Stomach (tissue), 9 donors: Measurements from ENCODE around the gene NQO1. TPM values are rescaled to one million over a fixed set of nuclear protein-coding genes. Genes with fewer than 3 reads are reported as not detected.

Experiments used
- DNase-seq, 2 donors: peaks; one replicate each; pipeline versions ENCODE4 v3.0.0 to v3.0.0-alpha.2; 2013 to 2019
- H3K27ac ChIP-seq, 5 donors: fragments of 200-600 bp in 4 of 5; sonication (generic) in 4 of 5; one replicate each; pipeline ENCODE4 v1.5.1; 2013 to 2019; ENCODE audit warnings: mild to moderate bottlenecking in 1 of 5, moderate library complexity in 1 of 5
- H3K27me3 ChIP-seq, 3 donors: fragments of 200-600 bp; sonication (generic); one replicate each; pipeline ENCODE4 v1.5.1; 2017 to 2019; ENCODE audit warnings: mixed run types in 1 of 3
- H3K36me3 ChIP-seq, 4 donors: fragments of 200-600 bp; sonication (generic); 1 replicate in 3 of 4; 2 replicates in 1 of 4; pipeline ENCODE4 v1.5.1; 2016 to 2019
- H3K4me1 ChIP-seq, 4 donors: fragments of 200-600 bp; sonication (generic); one replicate each; pipeline ENCODE4 v1.5.1; 2016 to 2019
- H3K4me3 ChIP-seq, 4 donors: fragments of 200-600 bp; sonication (generic) in 3 of 4; one replicate each; pipeline ENCODE4 v1.5.1; 2016 to 2019; ENCODE audit warnings: mild to moderate bottlenecking in 1 of 4
- H3K9me3 ChIP-seq, 4 donors: fragments of 200-600 bp; sonication (generic); one replicate each; pipeline ENCODE4 v1.5.1; 2016 to 2019
- EP300 ChIP-seq: sonication (generic); formaldehyde crosslinking; IDR thresholded peaks from one replicate; pipeline ENCODE4 v1.6.1; 2017; ENCODE audit warnings: antibody characterized with exemption
- POLR2A ChIP-seq, 4 donors: fragments of 450-650 bp; IDR thresholded peaks; one replicate each; pipeline ENCODE4 v1.6.1; 2016; ENCODE audit warnings: antibody characterized with exemption in 4 of 4, control low read depth in 2 of 4, mild to moderate bottlenecking in 1 of 4, moderate library complexity in 1 of 4
- POLR2AphosphoS5 ChIP-seq, 3 donors: sonication (generic); formaldehyde crosslinking; IDR thresholded peaks; one replicate each; pipeline ENCODE4 v1.6.1; 2016; ENCODE audit warnings: antibody characterized with exemption in 3 of 3
- WGBS, 5 donors: extraction: QIAGEN DNeasy Blood & Tissue Kit in 3 of 5; methylation state at CpG; one replicate each; pipeline versions ENCODE4 v1.1.5 to v1.1.7; 2013 to 2018; 5-methylcytosine and 5-hydroxymethylcytosine counted together
- intact Hi-C: fragments of 100-400 bp; cut with DNase I; formaldehyde crosslinking; loops from one replicate; pipeline ENCODE4 v1.15.1; 2023; ENCODE audit warnings: low total_unique reads
- polyA plus RNA-seq, 3 donors: library from polyadenylated mRNA; stranded (reverse); fragments of 200-250 nt; gene quantifications; one replicate each; pipeline ENCODE4 v1.2.3, GENCODE V29; 2013
- total RNA-seq, 5 donors: library from RNA; depleted of rRNA; stranded (reverse); fragments of >200 nt; gene quantifications; one replicate each; pipeline versions ENCODE4 v1.1.0 to v1.2.3, GENCODE V29; 2014 to 2016
- TF ChIP-seq, protein P1 (sequence below), 7 experiments: fragments of 450-650 bp in 4 of 7; fragments of 200-600 bp in 3 of 7; sonication (generic) in 3 of 7; IDR thresholded peaks; one replicate each; pipeline ENCODE4 v1.5.1; 2016 to 2019; ENCODE audit warnings: antibody characterized with exemption in 7 of 7, control low read depth in 2 of 7, mild to moderate bottlenecking in 1 of 7
- donor health status: healthy with polysubstance abuse.
- donor health status: Bipolar disorder and iron deficiency.
- donor health status: healthy.

The NQO1 gene
- total and polyA plus RNA-seq, 8 donors, result 58.8 to 1,232 (median 202) TPM

DNA sequence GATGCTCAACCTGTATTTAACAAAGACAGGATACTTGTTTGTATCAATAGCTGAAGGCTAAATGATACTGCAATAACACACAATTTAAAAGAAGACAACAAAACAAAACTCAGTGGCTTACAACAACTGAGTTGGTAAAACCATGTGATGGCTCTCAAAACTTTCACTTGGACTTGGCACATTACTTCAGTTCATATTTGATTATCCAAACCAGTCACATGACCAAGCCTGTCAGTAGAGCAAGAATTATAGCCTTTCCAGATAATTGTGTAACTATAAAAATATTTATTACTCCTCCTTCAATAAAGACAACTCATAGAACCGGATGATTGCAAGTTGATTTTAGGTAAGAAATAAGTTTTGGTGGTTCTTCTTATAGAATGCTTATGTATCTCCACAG is 56.8 kb downstream of the NQO1 start:
- no peak for DNase-seq
- peaks cover 0 to 35% (median 13%) of the 10 kb centered on the region in 4 donors for H3K4me1 ChIP-seq
- no peak overlapping the region for H3K27ac ChIP-seq
- peaks cover 7 to 53% (median 47%) of the 10 kb centered on the region in 4 donors for H3K36me3 ChIP-seq
- H3K9me3 ChIP-seq, result no peaks in the 10 kb centered on the region
- H3K4me3 ChIP-seq, result no peak overlapping the region
- intact Hi-C loops, result no loop called here
- H3K27me3 ChIP-seq, result no peaks in the 10 kb centered on the region
- 27 to 44% (median 29%) methylated on average over 1 of the region's 1 CpG for WGBS, 5 donors
- TF ChIP-seq POLR2AphosphoS5 (IDR thresholded peaks at IDR 0.05) (no peak), EP300 (no peak), POLR2A (IDR thresholded peaks at IDR 0.05) (no peak)
- TF ChIP-seq, protein P1, sequence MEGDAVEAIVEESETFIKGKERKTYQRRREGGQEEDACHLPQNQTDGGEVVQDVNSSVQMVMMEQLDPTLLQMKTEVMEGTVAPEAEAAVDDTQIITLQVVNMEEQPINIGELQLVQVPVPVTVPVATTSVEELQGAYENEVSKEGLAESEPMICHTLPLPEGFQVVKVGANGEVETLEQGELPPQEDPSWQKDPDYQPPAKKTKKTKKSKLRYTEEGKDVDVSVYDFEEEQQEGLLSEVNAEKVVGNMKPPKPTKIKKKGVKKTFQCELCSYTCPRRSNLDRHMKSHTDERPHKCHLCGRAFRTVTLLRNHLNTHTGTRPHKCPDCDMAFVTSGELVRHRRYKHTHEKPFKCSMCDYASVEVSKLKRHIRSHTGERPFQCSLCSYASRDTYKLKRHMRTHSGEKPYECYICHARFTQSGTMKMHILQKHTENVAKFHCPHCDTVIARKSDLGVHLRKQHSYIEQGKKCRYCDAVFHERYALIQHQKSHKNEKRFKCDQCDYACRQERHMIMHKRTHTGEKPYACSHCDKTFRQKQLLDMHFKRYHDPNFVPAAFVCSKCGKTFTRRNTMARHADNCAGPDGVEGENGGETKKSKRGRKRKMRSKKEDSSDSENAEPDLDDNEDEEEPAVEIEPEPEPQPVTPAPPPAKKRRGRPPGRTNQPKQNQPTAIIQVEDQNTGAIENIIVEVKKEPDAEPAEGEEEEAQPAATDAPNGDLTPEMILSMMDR (IDR thresholded peaks at IDR 0.05), result no peak

DNA sequence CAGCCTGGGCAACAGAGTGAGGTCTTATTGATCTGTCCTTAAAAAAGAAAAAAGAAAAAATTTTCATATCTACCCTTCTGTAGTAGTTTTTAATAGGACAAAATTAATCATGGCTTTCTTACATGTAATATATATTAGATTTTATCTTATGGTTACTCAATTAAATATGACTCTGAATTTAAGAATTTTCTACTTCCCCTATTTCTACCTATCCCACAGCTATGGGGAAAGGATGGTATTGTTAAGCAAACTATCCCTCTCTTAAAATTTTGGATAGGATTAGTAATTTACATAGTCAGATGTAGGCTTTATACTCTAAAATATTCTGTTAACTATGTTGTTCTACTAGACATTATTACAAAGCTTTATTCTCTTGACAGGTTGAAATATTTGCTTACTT is 62.5 kb downstream of the NQO1 start:
- TF ChIP-seq, protein P1 (IDR thresholded peaks at IDR 0.05), result no peak
- TF ChIP-seq POLR2A (IDR thresholded peaks at IDR 0.05) (no peak), POLR2AphosphoS5 (IDR thresholded peaks at IDR 0.05) (no peak), EP300 (no peak)
- H3K36me3 ChIP-seq, result peaks cover 6 to 70% (median 61%) of the 10 kb centered on the region in 4 donors
- H3K27ac ChIP-seq, result no peak overlapping the region
- no peaks in the 10 kb centered on the region for H3K27me3 ChIP-seq
- no peak overlapping the region for H3K4me3 ChIP-seq
- H3K4me1 ChIP-seq, result peaks cover 0 to 8% (median 0%) of the 10 kb centered on the region in 4 donors
- no peak for DNase-seq
- intact Hi-C loops, result no loop called here
- no peaks in the 10 kb centered on the region for H3K9me3 ChIP-seq

DNA sequence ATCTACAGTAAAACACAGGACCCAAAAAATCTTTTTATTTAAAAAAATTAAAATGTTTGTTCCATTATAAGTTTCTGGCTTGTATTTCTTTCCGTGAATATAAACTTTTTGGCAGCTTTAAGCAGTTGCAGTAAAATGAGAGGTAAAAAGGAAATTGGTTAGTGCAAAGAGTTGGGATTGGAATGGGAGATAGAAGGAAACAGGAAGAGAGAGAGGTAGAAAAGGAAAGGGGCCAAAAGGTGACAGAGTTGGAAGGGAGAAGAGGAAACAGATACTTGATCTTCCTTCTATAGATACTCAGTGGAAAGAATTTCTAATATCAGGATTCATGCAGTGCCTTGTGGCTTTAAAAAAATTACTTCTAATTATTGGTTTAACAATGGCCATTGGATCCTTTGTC is 63.5 kb downstream of the NQO1 start:
- H3K9me3 ChIP-seq, result no peaks in the 10 kb centered on the region

DNA sequence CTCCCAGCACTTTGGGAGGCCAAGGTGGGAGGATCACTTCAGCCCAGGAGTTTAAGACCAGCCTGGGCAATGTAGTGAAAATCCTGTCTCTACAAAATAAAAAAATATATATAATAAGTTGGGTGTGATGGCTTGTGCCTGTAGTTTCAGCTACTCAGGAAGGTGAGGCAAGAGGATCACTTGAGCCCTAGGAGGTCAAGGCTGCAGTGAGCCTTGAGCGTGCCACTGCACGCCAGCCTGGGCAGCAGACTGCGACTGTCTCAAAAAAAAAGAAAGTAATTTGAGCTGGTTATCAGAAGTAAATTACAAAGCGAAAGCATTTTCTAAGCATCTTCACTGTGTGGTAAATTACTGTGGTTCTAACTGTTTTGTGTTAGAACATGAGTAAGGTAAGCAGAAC is 66.2 kb downstream of the NQO1 start:
- no peaks in the 10 kb centered on the region for H3K4me1 ChIP-seq
- 94 to 99% (median 95%) methylated on average over 4 of the region's 4 CpGs for WGBS, 5 donors
- H3K9me3 ChIP-seq, result no peaks in the 10 kb centered on the region
- no peak overlapping the region for H3K27ac ChIP-seq
- H3K27me3 ChIP-seq, result no peaks in the 10 kb centered on the region
- H3K36me3 ChIP-seq, result peaks cover 17 to 94% (median 91%) of the 10 kb centered on the region in 4 donors
- no peak for DNase-seq
- no peak overlapping the region for H3K4me3 ChIP-seq
- intact Hi-C loops, result no loop called here
- TF ChIP-seq, protein P1 (IDR thresholded peaks at IDR 0.05), result no peak
- TF ChIP-seq POLR2A (IDR thresholded peaks at IDR 0.05) (no peak), EP300 (no peak), POLR2AphosphoS5 (IDR thresholded peaks at IDR 0.05) (no peak)

More for the DNA sequence above, 63.5 kb downstream of the NQO1 start:
- H3K36me3 ChIP-seq, result peaks cover 6 to 69% (median 66%) of the 10 kb centered on the region in 4 donors
- 78 to 91% (median 88%) methylated on average over 1 of the region's 1 CpG for WGBS, 5 donors
- peaks cover 0 to 7% (median 0%) of the 10 kb centered on the region in 4 donors for H3K4me1 ChIP-seq
- no peak overlapping the region for H3K4me3 ChIP-seq
- H3K27me3 ChIP-seq, result no peaks in the 10 kb centered on the region
- no peak for DNase-seq
- intact Hi-C loops, result no loop called here
- no peak overlapping the region for H3K27ac ChIP-seq
- TF ChIP-seq POLR2AphosphoS5 (IDR thresholded peaks at IDR 0.05) (no peak), POLR2A (IDR thresholded peaks at IDR 0.05) (no peak), EP300 (no peak)
- TF ChIP-seq, protein P1 (IDR thresholded peaks at IDR 0.05), result no peak

Other genes starting within 250 kb of the NQO1 start
- 10 to 100 TPM in 4 of 5 donors, 1 to 10 TPM in 1; 9.0 to 57.2 (median 41.0) TPM for gene NFAT5, start 160.6 kb downstream of the NQO1 start, total RNA-seq
- gene NFAT5, start 160.6 kb downstream of the NQO1 start, polyA plus RNA-seq, result 1 to 10 TPM; 1.2 to 2.2 (median 1.8) TPM
- 10 to 100 TPM in 4 of 5 donors, 1 to 10 TPM in 1; 4.9 to 76.4 (median 52.5) TPM for gene NOB1, start 28.4 kb upstream of the NQO1 start, total RNA-seq
- gene NOB1, start 28.4 kb upstream of the NQO1 start, polyA plus RNA-seq, result 10 to 100 TPM; 36.3 to 63.1 (median 52.9) TPM
- gene WWP2, start 35.8 kb upstream of the NQO1 start, total RNA-seq, result 100 to 1,000 TPM in 1 of 5 donors, 10 to 100 TPM in 4; 34.4 to 442 (median 62.5) TPM
- 10 to 100 TPM; 16.0 to 28.9 (median 20.5) TPM for gene WWP2, start 35.8 kb upstream of the NQO1 start, polyA plus RNA-seq
- 1 to 10 TPM in 4 of 5 donors, not detected in 1; 1.3 to 3.6 (median 2.5) TPM for gene CLEC18A, start 224.8 kb upstream of the NQO1 start, total RNA-seq
- under 1 TPM; 0.31 to 0.98 (median 0.44) TPM for gene CLEC18A, start 224.8 kb upstream of the NQO1 start, polyA plus RNA-seq